GM12878 (cell line): ENCODE data around the gene UVRAG.

Experiments used
- CBFB ChIP-seq: IDR thresholded peaks from 2 replicates; pipeline ENCODE4 v1.6.1; 2016; ENCODE audit warnings: antibody characterized with exemption, low read depth
- CEBPB ChIP-seq, 2 experiments: fragments of 150-350 bp in 1 of 2; IDR thresholded peaks; 2 replicates each; pipeline ENCODE4 v1.6.1; 2012 to 2014; ENCODE audit warnings: low read depth in 2 of 2, low read length in 2 of 2, borderline replicate concordance in 1 of 2, inconsistent platforms in 1 of 2
- CTCF ChIP-seq, 3 experiments: IDR thresholded peaks in 2 of 3; conservative IDR thresholded peaks in 1 of 3; 2 replicates each; pipeline ENCODE4 v1.5.1; 2011; ENCODE audit warnings: low read depth in 3 of 3, low read length in 3 of 3, mild to moderate bottlenecking in 3 of 3, control low read depth in 2 of 3, moderate library complexity in 2 of 3, inconsistent platforms in 1 of 3, mixed read lengths in 1 of 3; ENCODE audit not compliant: control insufficient read depth in 2 of 3, insufficient read depth in 1 of 3; ENCODE audit errors: extremely low read depth in 1 of 3
- EP300 ChIP-seq, 2 experiments: fragments of 150-350 bp in 1 of 2; IDR thresholded peaks; 2 replicates each; pipeline ENCODE4 v1.6.1; 2011 to 2012; ENCODE audit warnings: low read depth in 2 of 2, low read length in 2 of 2, borderline replicate concordance in 1 of 2, improper control_type of control experiment in 1 of 2, inconsistent platforms in 1 of 2; ENCODE audit not compliant: control insufficient read depth in 1 of 2
- EZH2 ChIP-seq: IDR thresholded peaks from 2 replicates; pipeline ENCODE4 v1.6.1; 2012; ENCODE audit warnings: low read depth, mild to moderate bottlenecking, control low read depth, inconsistent platforms, low read length, borderline replicate concordance; ENCODE audit not compliant: control insufficient read depth
- JUND ChIP-seq: IDR thresholded peaks from 2 replicates; pipeline ENCODE4 v1.6.1; 2012; ENCODE audit warnings: low read depth, mild to moderate bottlenecking, low read length, improper control_type of control experiment, moderate library complexity
- POLR2A ChIP-seq: IDR thresholded peaks from 2 replicates; pipeline ENCODE4 v1.6.1; 2011; ENCODE audit warnings: low read depth, mild to moderate bottlenecking, low read length
- POLR2AphosphoS5 ChIP-seq: IDR thresholded peaks from 2 replicates; pipeline ENCODE4 v1.6.1; 2011; ENCODE audit warnings: mild to moderate bottlenecking, low read length, inconsistent platforms
- SP1 ChIP-seq: IDR thresholded peaks from one replicate; pipeline ENCODE4 v1.6.1; 2011; ENCODE audit warnings: low read depth, low read length
- SREBF2 ChIP-seq: IDR thresholded peaks from 2 replicates; pipeline ENCODE4 v1.6.1; 2012; ENCODE audit warnings: mild to moderate bottlenecking, low read length

GRCh38 chr11:76149713-76150112, 334.7 kb downstream of the UVRAG start:
- TF ChIP-seq SREBF2 (no peak), POLR2AphosphoS5 (no peak), CTCF (IDR thresholded peaks at IDR 0.05 in 2 of 3, conservative IDR thresholded peaks at IDR 0.05 in 1 of 3; ENCODE audit: control insufficient read depth in 2 of 3, extremely low read depth in 1 of 3, insufficient read depth in 1 of 3, low read depth in 3 of 3, low read length in 3 of 3) (no peak), EZH2 (no peak), EP300 (IDR thresholded peaks at IDR 0.05; ENCODE audit: borderline replicate concordance in 1 of 2, control insufficient read depth in 1 of 2, low read depth in 2 of 2, low read length in 2 of 2) (no peak), POLR2A (no peak), CEBPB (IDR thresholded peaks at IDR 0.05; ENCODE audit: borderline replicate concordance in 1 of 2, low read depth in 2 of 2, low read length in 2 of 2) (no peak), SP1 (no peak), CBFB (no peak), JUND (no peak)
